Stimulated activated CD8-positive, alpha-beta memory T cell treated with anti-CD3 and anti-CD28 coated beads, Interleukin-7, amount 100 ng/mL, for 4 hours (primary cell): ENCODE data around the gene DBNDD2.

Source experiments
- DNase-seq, 2 donors: peaks; one replicate each; pipeline ENCODE4 v3.0.0-alpha.2; 2020; ENCODE audit warnings: low read depth in 2 of 2

The DBNDD2 gene

GRCh38 chr20:45415822-45416637 is 7.9 kb downstream of the DBNDD2 start, which contains the start of gene PIGT:
PIGT (plus strand) TSS chr20:45416141; CDS start chr20:45416157, 16 bp downstream.
- DNase-seq: peak; percentile 87 to 91

GRCh38 chr20:45416917-45417316 is 8.8 kb downstream of the DBNDD2 start:
- no peak for DNase-seq

GRCh38 chr20:45419188-45420091 is 11.4 kb downstream of the DBNDD2 start:
- no peak for DNase-seq

- no peak for DNase-seq
Observed at GRCh38 chr20:45420125-45420524, 12.0 kb downstream of the DBNDD2 start.

- no peak for DNase-seq
Observed at GRCh38 chr20:45423700-45424099, 15.6 kb downstream of the DBNDD2 start.

- no peak for DNase-seq
Observed at GRCh38 chr20:45425561-45425960, 17.5 kb downstream of the DBNDD2 start.

- DNase-seq: no peak
Observed at GRCh38 chr20:45426320-45427016, 18.4 kb downstream of the DBNDD2 start.

GRCh38 chr20:45427236-45428149 is 19.4 kb downstream of the DBNDD2 start:
- no peak for DNase-seq

GRCh38 chr20:45429618-45430017 is 21.5 kb downstream of the DBNDD2 start:
- DNase-seq: no peak

GRCh38 chr20:45432294-45432693 is 24.2 kb downstream of the DBNDD2 start:
- DNase-seq: no peak

- DNase-seq: no peak
Observed at GRCh38 chr20:45433316-45433715, 25.2 kb downstream of the DBNDD2 start.

- no peak for DNase-seq
Observed at GRCh38 chr20:45433976-45434375, 25.9 kb downstream of the DBNDD2 start.

GRCh38 chr20:45436732-45437485 is 28.8 kb downstream of the DBNDD2 start:
- DNase-seq: peak; percentile 78

GRCh38 chr20:45440424-45440823 is 32.3 kb downstream of the DBNDD2 start:
- no peak for DNase-seq

- DNase-seq: no peak
Observed at GRCh38 chr20:45440891-45441685, 33.0 kb downstream of the DBNDD2 start.

GRCh38 chr20:45441746-45442145 is 33.7 kb downstream of the DBNDD2 start:
- DNase-seq: no peak

- no peak for DNase-seq
Observed at GRCh38 chr20:45444050-45444449, 36.0 kb downstream of the DBNDD2 start.

GRCh38 chr20:45445805-45446562 is 37.9 kb downstream of the DBNDD2 start:
- no peak for DNase-seq

GRCh38 chr20:45448270-45448669 is 40.2 kb downstream of the DBNDD2 start:
- no peak for DNase-seq
